Endothelial cell (in vitro differentiated cells): ENCODE measurements around the gene CDYL. TPM values are rescaled to one million over a fixed set of nuclear protein-coding genes. Genes with fewer than 3 reads are reported as not detected.

Experiments
- DNase-seq: peaks from one replicate; pipeline ENCODE4 v3.0.0; 2021; ENCODE audit warnings: low spot score
- H3K27ac Mint-ChIP-seq: one replicate; pipeline ENCODE4 v1.8.0; 2021; ENCODE audit warnings: mixed read lengths, inconsistent platforms; ENCODE audit not compliant: unreplicated experiment
- H3K27me3 Mint-ChIP-seq: one replicate; pipeline ENCODE4 v1.8.0; 2021; ENCODE audit warnings: mild to moderate bottlenecking, moderate library complexity, mixed read lengths, inconsistent platforms; ENCODE audit not compliant: unreplicated experiment
- H3K36me3 Mint-ChIP-seq: one replicate; pipeline ENCODE4 v1.8.0; 2021; ENCODE audit warnings: mild to moderate bottlenecking, low read depth, mixed read lengths, inconsistent platforms; ENCODE audit not compliant: unreplicated experiment
- H3K4me1 Mint-ChIP-seq: one replicate; pipeline ENCODE4 v1.8.0; 2021; ENCODE audit warnings: mild to moderate bottlenecking, mixed read lengths, inconsistent platforms; ENCODE audit not compliant: unreplicated experiment
- H3K4me3 Mint-ChIP-seq: one replicate; pipeline ENCODE4 v1.8.0; 2021; ENCODE audit warnings: mild to moderate bottlenecking, mixed read lengths, inconsistent platforms; ENCODE audit not compliant: unreplicated experiment
- H3K9me3 Mint-ChIP-seq: one replicate; pipeline ENCODE4 v1.8.0; 2021; ENCODE audit warnings: mixed read lengths, inconsistent platforms; ENCODE audit not compliant: unreplicated experiment
- CTCF ChIP-seq: fragments of 200-600 bp; sonication (generic); IDR thresholded peaks from one replicate; pipeline ENCODE4 v1.5.0; 2021; ENCODE audit warnings: antibody characterized with exemption; ENCODE audit not compliant: unreplicated experiment
- total RNA-seq: library from RNA; stranded (reverse); fragmentation: NEBNext Ultra II Directional; extraction: Animal tissue kit (Norgen Biotek cat#: 25700); gene quantifications from one replicate; pipeline ENCODE4 v1.2.1, GENCODE V29; 2021; ENCODE audit not compliant: unreplicated experiment

CDYL gene
- total RNA-seq, 1 donor from 2014 or later, result 66.7 TPM

GRCh38 chr6:4780360-4780812 lies 4.2 kb downstream of the CDYL start:
- Mint-ChIP-seq H3K4me3 (no peak overlapping the region), H3K9me3 (no peaks in the 10 kb centered on the region), H3K27ac (no peak overlapping the region), H3K36me3 (peaks cover 15% of the 10 kb centered on the region), H3K27me3 (peaks cover 5% of the 10 kb centered on the region), H3K4me1 (peaks cover 11% of the 10 kb centered on the region)
- TF ChIP-seq CTCF, result no peak
- DNase-seq, result no peak

GRCh38 chr6:4781426-4781825 lies 5.2 kb downstream of the CDYL start:
- Mint-ChIP-seq H3K4me3 (no peak overlapping the region), H3K9me3 (no peaks in the 10 kb centered on the region), H3K27ac (no peak overlapping the region), H3K36me3 (peaks cover 15% of the 10 kb centered on the region), H3K4me1 (peaks cover 22% of the 10 kb centered on the region), H3K27me3 (peaks cover 5% of the 10 kb centered on the region)
- no peak for TF ChIP-seq CTCF
- DNase-seq, result no peak

GRCh38 chr6:4781967-4782575 lies 5.9 kb downstream of the CDYL start:
- peaks cover 15% of the 10 kb centered on the region for H3K36me3 Mint-ChIP-seq
- H3K9me3 Mint-ChIP-seq, result no peaks in the 10 kb centered on the region
- H3K27me3 Mint-ChIP-seq, result peaks cover 7% of the 10 kb centered on the region
- H3K4me1 Mint-ChIP-seq, result peaks cover 27% of the 10 kb centered on the region
- no peak for TF ChIP-seq CTCF
- H3K27ac Mint-ChIP-seq, result no peak overlapping the region
- H3K4me3 Mint-ChIP-seq, result no peak overlapping the region
- DNase-seq, result no peak

- DNase-seq, result no peak
- Mint-ChIP-seq H3K4me3 (no peak overlapping the region), H3K4me1 (peaks cover 28% of the 10 kb centered on the region), H3K27me3 (peaks cover 2% of the 10 kb centered on the region), H3K27ac (no peak overlapping the region), H3K9me3 (no peaks in the 10 kb centered on the region), H3K36me3 (peaks cover 9% of the 10 kb centered on the region)
- no peak for TF ChIP-seq CTCF
These were observed 10.8 kb downstream of the CDYL start for GRCh38 chr6:4786996-4787395.

GRCh38 chr6:4788482-4788881 lies 12.3 kb downstream of the CDYL start:
- no peak for DNase-seq
- H3K27me3 Mint-ChIP-seq, result peaks cover 2% of the 10 kb centered on the region
- no peak overlapping the region for H3K4me3 Mint-ChIP-seq
- H3K36me3 Mint-ChIP-seq, result peaks cover 9% of the 10 kb centered on the region
- peaks cover 28% of the 10 kb centered on the region for H3K4me1 Mint-ChIP-seq
- no peaks in the 10 kb centered on the region for H3K9me3 Mint-ChIP-seq
- no peak for TF ChIP-seq CTCF
- H3K27ac Mint-ChIP-seq, result no peak overlapping the region
